ENCODE measurements around the gene SFT2D2.

DNA sequence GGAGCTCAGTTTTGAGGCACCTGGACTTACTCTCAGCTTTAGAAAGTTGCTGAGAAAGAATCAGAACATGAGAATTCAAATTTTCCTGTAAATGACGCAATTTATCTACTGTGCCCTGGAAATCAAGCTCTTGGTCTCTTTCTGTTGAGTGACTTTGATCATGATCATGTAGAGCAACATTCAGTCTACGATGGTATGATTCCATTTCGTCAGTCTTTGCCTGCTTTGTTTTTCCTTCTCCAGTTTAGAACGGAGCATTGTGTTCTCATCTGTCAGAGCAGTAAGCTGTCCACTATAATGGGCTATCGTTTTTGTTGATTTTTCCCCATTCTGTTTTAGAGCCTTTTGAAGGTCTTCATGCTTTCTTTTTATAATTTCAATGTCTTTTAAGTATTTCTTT lies 20.7 kb downstream of the SFT2D2 start:
- TF ChIP-seq, protein P1, sequence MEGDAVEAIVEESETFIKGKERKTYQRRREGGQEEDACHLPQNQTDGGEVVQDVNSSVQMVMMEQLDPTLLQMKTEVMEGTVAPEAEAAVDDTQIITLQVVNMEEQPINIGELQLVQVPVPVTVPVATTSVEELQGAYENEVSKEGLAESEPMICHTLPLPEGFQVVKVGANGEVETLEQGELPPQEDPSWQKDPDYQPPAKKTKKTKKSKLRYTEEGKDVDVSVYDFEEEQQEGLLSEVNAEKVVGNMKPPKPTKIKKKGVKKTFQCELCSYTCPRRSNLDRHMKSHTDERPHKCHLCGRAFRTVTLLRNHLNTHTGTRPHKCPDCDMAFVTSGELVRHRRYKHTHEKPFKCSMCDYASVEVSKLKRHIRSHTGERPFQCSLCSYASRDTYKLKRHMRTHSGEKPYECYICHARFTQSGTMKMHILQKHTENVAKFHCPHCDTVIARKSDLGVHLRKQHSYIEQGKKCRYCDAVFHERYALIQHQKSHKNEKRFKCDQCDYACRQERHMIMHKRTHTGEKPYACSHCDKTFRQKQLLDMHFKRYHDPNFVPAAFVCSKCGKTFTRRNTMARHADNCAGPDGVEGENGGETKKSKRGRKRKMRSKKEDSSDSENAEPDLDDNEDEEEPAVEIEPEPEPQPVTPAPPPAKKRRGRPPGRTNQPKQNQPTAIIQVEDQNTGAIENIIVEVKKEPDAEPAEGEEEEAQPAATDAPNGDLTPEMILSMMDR (IDR thresholded peaks at IDR 0.05; ENCODE audit: insufficient read depth, low read length): no peak
- TF ChIP-seq SPI1 (IDR thresholded peaks at IDR 0.05; ENCODE audit: borderline replicate concordance, low read depth): no peak
- TF ChIP-seq, protein P2, sequence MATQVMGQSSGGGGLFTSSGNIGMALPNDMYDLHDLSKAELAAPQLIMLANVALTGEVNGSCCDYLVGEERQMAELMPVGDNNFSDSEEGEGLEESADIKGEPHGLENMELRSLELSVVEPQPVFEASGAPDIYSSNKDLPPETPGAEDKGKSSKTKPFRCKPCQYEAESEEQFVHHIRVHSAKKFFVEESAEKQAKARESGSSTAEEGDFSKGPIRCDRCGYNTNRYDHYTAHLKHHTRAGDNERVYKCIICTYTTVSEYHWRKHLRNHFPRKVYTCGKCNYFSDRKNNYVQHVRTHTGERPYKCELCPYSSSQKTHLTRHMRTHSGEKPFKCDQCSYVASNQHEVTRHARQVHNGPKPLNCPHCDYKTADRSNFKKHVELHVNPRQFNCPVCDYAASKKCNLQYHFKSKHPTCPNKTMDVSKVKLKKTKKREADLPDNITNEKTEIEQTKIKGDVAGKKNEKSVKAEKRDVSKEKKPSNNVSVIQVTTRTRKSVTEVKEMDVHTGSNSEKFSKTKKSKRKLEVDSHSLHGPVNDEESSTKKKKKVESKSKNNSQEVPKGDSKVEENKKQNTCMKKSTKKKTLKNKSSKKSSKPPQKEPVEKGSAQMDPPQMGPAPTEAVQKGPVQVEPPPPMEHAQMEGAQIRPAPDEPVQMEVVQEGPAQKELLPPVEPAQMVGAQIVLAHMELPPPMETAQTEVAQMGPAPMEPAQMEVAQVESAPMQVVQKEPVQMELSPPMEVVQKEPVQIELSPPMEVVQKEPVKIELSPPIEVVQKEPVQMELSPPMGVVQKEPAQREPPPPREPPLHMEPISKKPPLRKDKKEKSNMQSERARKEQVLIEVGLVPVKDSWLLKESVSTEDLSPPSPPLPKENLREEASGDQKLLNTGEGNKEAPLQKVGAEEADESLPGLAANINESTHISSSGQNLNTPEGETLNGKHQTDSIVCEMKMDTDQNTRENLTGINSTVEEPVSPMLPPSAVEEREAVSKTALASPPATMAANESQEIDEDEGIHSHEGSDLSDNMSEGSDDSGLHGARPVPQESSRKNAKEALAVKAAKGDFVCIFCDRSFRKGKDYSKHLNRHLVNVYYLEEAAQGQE (IDR thresholded peaks at IDR 0.05; ENCODE audit: insufficient replicate concordance, low read depth): no peak
